ENCODE data around the gene PIGR.

Gene PIGR

GRCh38 chr1:206890125-206891060 is 55.9 kb downstream of the PIGR start:
- TF ChIP-seq CTCF (conservative IDR thresholded peaks at IDR 0.05; ENCODE audit: low read depth, low read length) = no peak
- no peak for DNase-seq (ENCODE audit: low read depth)
- no peak overlapping the region for H3K4me3 ChIP-seq (ENCODE audit: low read length)

- no peak for DNase-seq (ENCODE audit: low read depth)
- TF ChIP-seq CTCF (conservative IDR thresholded peaks at IDR 0.05; ENCODE audit: low read depth, low read length) = no peak
- no peak overlapping the region for H3K4me3 ChIP-seq (ENCODE audit: low read length)
Measured at GRCh38 chr1:206887701-206888100, 58.6 kb downstream of the PIGR start.

- no peak for DNase-seq (ENCODE audit: low read depth)
- no peak for TF ChIP-seq CTCF (conservative IDR thresholded peaks at IDR 0.05; ENCODE audit: low read depth, low read length)
- H3K4me3 ChIP-seq (ENCODE audit: low read length) = no peak overlapping the region
Measured at GRCh38 chr1:206886831-206887230, 59.4 kb downstream of the PIGR start.

DNA sequence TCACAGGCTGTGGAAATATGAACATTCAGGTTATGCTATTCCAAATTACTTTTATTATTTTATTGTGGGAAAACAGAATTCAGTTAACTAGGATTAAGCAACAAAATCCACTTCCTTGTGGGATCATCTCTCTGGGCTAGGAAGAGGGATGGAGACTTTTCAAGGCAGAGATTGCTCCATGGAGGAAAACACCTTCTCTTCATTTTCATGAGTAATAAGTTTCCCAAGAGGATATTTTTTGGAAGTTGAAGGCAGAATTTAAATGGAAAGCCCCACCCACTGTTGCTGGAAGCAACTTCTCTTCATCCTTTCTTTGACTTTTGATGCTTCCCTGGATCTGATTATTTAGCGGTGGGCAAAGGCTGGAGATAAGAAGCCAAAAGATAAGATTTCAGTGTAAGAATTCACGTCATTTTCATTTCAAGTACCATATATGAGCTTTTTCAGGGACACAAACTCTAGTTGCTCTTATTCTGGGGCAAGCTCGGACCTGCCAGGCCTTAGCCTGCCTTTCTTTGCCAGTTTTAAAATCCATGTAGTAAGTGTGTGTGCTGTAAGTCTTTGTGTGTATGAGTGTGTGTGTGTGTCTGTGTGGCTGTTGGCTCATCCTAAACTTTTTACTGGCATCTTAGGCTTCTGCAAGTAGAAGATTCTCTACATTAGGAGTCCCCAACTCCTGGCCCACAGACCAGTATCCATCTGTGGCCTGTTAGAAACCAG is 60.8 kb downstream of the PIGR start:
- DNase-seq (ENCODE audit: low read depth) = no peak
- TF ChIP-seq CTCF (conservative IDR thresholded peaks at IDR 0.05; ENCODE audit: low read depth, low read length) = no peak
- no peak overlapping the region for H3K4me3 ChIP-seq (ENCODE audit: low read length)

GRCh38 chr1:206883876-206884275 is 62.4 kb downstream of the PIGR start:
- H3K4me3 ChIP-seq (ENCODE audit: low read length) = no peak overlapping the region
- TF ChIP-seq CTCF (conservative IDR thresholded peaks at IDR 0.05; ENCODE audit: low read depth, low read length) = no peak
- no peak for DNase-seq (ENCODE audit: low read depth)

- no peak for TF ChIP-seq CTCF (conservative IDR thresholded peaks at IDR 0.05; ENCODE audit: low read depth, low read length)
- H3K4me3 ChIP-seq (ENCODE audit: low read length) = no peak overlapping the region
- DNase-seq (ENCODE audit: low read depth) = no peak
Measured at GRCh38 chr1:206883160-206883559, 63.1 kb downstream of the PIGR start.
